GM20000 (cell line): ENCODE measurements around the gene CTLA4.

Experiments
- DNase-seq: peaks from one replicate; pipeline ENCODE4 v3.0.0; 2012; ENCODE audit warnings: low spot score
- CTCF ChIP-seq: IDR thresholded peaks from 2 replicates; pipeline ENCODE4 v1.5.1; 2012; ENCODE audit warnings: mild to moderate bottlenecking, control low read depth; ENCODE audit errors: extremely low read depth, missing control alignments

Gene CTLA4

GRCh38 chr2:203867561-203868200 is at the start of gene CTLA4:
CTLA4 (plus strand) TSS chr2:203867771; CDS start chr2:203867943, 172 bp downstream.
- no peak for TF ChIP-seq CTCF
- no peak for DNase-seq

DNA sequence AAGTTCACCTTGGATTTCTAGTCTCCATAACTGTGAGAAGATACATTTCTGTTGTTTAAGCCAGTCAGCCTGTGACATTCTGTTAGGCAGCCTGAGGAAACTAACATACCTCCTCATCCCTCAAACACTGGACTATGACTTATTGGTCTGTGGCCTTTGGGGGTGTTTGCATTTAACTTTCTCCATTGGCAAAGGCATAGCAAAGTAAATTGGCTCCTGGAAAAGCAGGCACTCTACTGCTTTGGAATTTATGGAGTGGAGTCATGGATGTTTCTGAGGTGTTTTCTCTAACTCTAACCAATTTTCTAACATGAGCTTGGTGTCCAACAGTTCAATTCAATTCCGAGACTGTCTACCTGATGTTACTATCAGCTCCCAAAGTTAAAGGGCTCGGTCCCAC is 48.9 kb upstream of the CTLA4 start:
- no peak for DNase-seq
- no peak for TF ChIP-seq CTCF

DNA sequence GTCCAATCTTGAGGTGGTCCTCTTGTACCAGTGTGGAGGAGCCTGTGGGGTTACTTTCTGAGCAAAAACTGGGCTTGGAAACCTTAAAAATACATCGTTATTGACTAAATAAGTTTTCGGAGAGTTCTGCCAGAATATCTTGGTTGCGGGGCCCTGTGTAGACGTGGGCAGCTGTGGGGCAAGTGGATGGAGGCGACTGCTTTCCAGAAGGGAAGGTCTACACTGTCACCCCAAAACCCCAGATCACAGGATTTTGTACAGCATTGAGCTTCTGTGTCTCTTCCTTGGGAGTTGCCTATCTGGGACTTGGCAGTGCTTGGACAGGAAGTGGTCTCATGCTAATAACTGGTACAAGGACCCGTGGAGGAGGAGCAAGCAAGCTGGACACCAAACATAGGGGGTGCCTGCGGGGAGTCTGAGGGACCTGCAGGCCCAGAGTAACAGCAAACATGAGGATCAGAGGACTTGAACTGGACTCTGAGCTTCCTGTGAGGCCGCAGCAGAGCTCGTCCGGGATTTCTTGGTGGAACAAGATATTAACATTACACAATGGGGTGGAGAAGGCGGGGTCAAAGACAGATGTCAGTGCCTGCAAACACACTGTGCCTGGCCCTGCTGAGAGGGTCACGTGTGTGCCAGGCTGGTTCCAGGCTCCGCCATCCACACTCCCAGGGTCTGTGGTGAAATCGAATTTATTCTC is 48.0 kb upstream of the CTLA4 start:
- no peak for DNase-seq

DNA sequence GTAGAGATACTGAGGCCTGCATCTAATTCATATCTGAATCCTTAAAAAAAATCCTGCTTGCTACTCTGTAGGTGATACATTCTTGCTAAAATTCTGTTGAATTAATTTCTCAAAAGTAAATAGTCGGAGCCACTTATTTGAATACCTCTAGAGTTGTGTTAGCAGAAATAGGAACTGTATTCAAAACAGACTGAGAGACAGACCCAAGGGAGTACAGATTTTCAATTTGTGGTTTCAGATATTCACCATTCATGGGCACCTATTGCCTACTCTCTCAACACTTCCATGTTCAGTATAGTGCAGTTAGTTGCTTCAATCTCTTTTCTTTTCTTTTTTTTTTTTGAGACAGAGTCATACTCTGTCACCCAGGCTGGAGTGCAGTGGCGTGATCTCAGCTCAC is 46.6 kb upstream of the CTLA4 start:
- no peak for DNase-seq
- no peak for TF ChIP-seq CTCF

More for the DNA sequence above, 48.0 kb upstream of the CTLA4 start:
- TF ChIP-seq CTCF: no peak

GRCh38 chr2:203822240-203822639 is 45.3 kb upstream of the CTLA4 start:
- no peak for DNase-seq
- no peak for TF ChIP-seq CTCF

GRCh38 chr2:203823173-203823572 is 44.4 kb upstream of the CTLA4 start:
- DNase-seq: no peak
- TF ChIP-seq CTCF: no peak

DNA sequence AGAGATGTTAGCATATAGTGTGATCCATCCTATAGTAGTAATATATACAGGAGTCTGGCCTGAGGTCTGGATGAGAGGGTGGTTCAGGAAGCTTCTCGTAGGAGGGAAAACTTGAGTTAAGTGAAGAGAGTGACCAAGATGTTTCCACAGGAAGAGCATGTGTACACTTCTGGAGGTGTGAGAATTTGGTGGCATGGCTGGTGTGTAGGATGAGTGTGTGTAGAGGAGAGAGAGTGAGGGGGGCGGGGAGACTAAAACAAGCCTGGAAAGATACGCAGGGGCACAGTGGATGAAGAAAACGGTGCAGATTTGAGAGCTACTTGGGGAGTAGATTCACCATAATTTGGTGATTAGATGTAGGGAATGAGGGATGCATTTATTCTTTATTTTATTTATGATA is 43.5 kb upstream of the CTLA4 start:
- no peak for TF ChIP-seq CTCF
- no peak for DNase-seq
